Endothelial cell of umbilical vein (primary cell): ENCODE data around the gene ZNF276. TPM values are rescaled to one million over a fixed set of nuclear protein-coding genes. Genes with fewer than 3 reads are reported as not detected.

Source experiments
- BruUV-seq: library from RNA; stranded (reverse); fragments of 400-500 nt; replicated peaks from 2 replicates; lab custom pipeline; 2021; lab: Mats Ljungman, UMichigan
- CTCF ChIA-PET: fragments of 300-600, 350-600 bp; sonication (Branson Sonifier 250); formaldehyde crosslinking; loops from one replicate; lab custom pipeline; 2021; ENCODE audit warnings: antibody characterized with exemption, inconsistent platforms; lab: Charles Lee
- POLR2A ChIA-PET: fragments of 300-600, 350-600 bp; sonication (Branson Sonifier 250); formaldehyde crosslinking; loops from one replicate; lab custom pipeline; 2021; ENCODE audit warnings: antibody characterized with exemption, inconsistent platforms; lab: Charles Lee
- DNase-seq: peaks from one replicate; pipeline ENCODE4 v3.0.0-alpha.2; 2011; ENCODE audit warnings: low read depth, low spot score
- FAIRE-seq: peaks from 2 replicates; lab custom pipeline; 2011; peaks lifted over from hg19 to GRCh38; lab: Jason Lieb, UNC
- H2AFZ ChIP-seq: 2 replicates; pipeline ENCODE4 v1.6.0; 2012; ENCODE audit warnings: low read depth, low read length, control low read depth, inconsistent platforms
- H3K27ac ChIP-seq: 2 replicates; pipeline ENCODE4 v1.5.1; 2011; ENCODE audit warnings: low read depth, mild to moderate bottlenecking, control low read depth, low read length, moderate library complexity; ENCODE audit not compliant: insufficient read depth
- H3K27me3 ChIP-seq, 2 experiments: 2 replicates each; pipeline versions ENCODE4 v1.6.0 to v1.6.1; 2011; ENCODE audit warnings: low read length in 2 of 2, mixed read lengths in 1 of 2; ENCODE audit not compliant: control insufficient read depth in 2 of 2, insufficient read depth in 2 of 2
- H3K36me3 ChIP-seq, 2 experiments: 2 replicates in 1 of 2; 3 replicates in 1 of 2; pipeline ENCODE4 v1.5.1; 2011; ENCODE audit warnings: low read length in 2 of 2, mild to moderate bottlenecking in 1 of 2, moderate library complexity in 1 of 2; ENCODE audit not compliant: control insufficient read depth in 2 of 2, insufficient read depth in 2 of 2; ENCODE audit errors: extremely low read depth in 1 of 2
- H3K4me1 ChIP-seq: 3 replicates; pipeline ENCODE4 v1.5.1; 2011; ENCODE audit warnings: mild to moderate bottlenecking, low read length; ENCODE audit not compliant: control insufficient read depth, insufficient read depth; ENCODE audit errors: extremely low read depth
- H3K4me2 ChIP-seq: 2 replicates; pipeline ENCODE4 v1.6.1; 2011; ENCODE audit warnings: low read length, control low read depth, mixed read lengths; ENCODE audit not compliant: insufficient read depth
- H3K4me3 ChIP-seq, 3 experiments: fragments of 200-600 bp in 1 of 3; sonication (generic), shearing (Covaris generic) in 1 of 3; replicated peaks in 1 of 3; 2 replicates each; pipeline ENCODE4 v1.5.1; 2011 to 2016; ENCODE audit warnings: control low read depth in 3 of 3, low read length in 3 of 3, mild to moderate bottlenecking in 2 of 3, inconsistent platforms in 1 of 3, low read depth in 1 of 3, moderate library complexity in 1 of 3; ENCODE audit not compliant: insufficient read depth in 1 of 3
- H3K79me2 ChIP-seq: 2 replicates; pipeline ENCODE4 v1.6.0; 2012; ENCODE audit warnings: low read length, inconsistent platforms; ENCODE audit not compliant: control insufficient read depth, insufficient read depth
- H3K9ac ChIP-seq: replicated peaks from 2 replicates; pipeline ENCODE3; 2011; ENCODE audit warnings: low read length, control low read depth; ENCODE audit not compliant: insufficient read depth; ENCODE audit errors: extremely low read depth
- H3K9me1 ChIP-seq: replicated peaks from 3 replicates; pipeline ENCODE4 v1.6.0; 2011; ENCODE audit warnings: mild to moderate bottlenecking, low read length; ENCODE audit not compliant: control insufficient read depth, insufficient read depth; ENCODE audit errors: extremely low read depth
- H3K9me3 ChIP-seq: replicated peaks from 2 replicates; pipeline ENCODE4 v1.5.1; 2012; ENCODE audit warnings: low read length, inconsistent platforms; ENCODE audit not compliant: control insufficient read depth, insufficient read depth
- H4K20me1 ChIP-seq: replicated peaks from 2 replicates; pipeline ENCODE3; 2011; ENCODE audit warnings: mild to moderate bottlenecking, low read length; ENCODE audit not compliant: control insufficient read depth, insufficient read depth; ENCODE audit errors: extremely low read depth
- EZH2 ChIP-seq: IDR thresholded peaks from 2 replicates; pipeline ENCODE4 v1.6.1; 2012; ENCODE audit warnings: borderline replicate concordance, low read depth, mild to moderate bottlenecking, moderate library complexity, low read length, inconsistent platforms; ENCODE audit not compliant: severe bottlenecking
- FOS ChIP-seq: IDR thresholded peaks from 2 replicates; pipeline ENCODE4 v1.6.1; 2011; ENCODE audit warnings: mild to moderate bottlenecking, low read length, moderate library complexity, borderline replicate concordance; ENCODE audit not compliant: insufficient read depth
- GATA2 ChIP-seq: IDR thresholded peaks from 2 replicates; pipeline ENCODE4 v1.7.0; 2011; ENCODE audit warnings: low read depth, mild to moderate bottlenecking, moderate library complexity, mixed read lengths, low read length; ENCODE audit not compliant: insufficient read length, insufficient read depth
- JUN ChIP-seq: IDR thresholded peaks from 2 replicates; pipeline ENCODE4 v1.6.1; 2011; ENCODE audit warnings: borderline replicate concordance, low read depth; ENCODE audit not compliant: insufficient read length, insufficient read depth
- MAX ChIP-seq: IDR thresholded peaks from 2 replicates; pipeline ENCODE4 v1.6.1; 2011; ENCODE audit not compliant: insufficient read depth, insufficient read length
- MYC ChIP-seq: IDR thresholded peaks from one replicate; pipeline ENCODE4 v1.6.1; 2011; ENCODE audit warnings: mild to moderate bottlenecking, low read depth, low read length
- POLR2A ChIP-seq: IDR thresholded peaks from 2 replicates; pipeline ENCODE4 v1.6.1; 2012; ENCODE audit warnings: low read depth, mild to moderate bottlenecking, control low read depth, low read length
- POLR2AphosphoS5 ChIP-seq: IDR thresholded peaks from 2 replicates; pipeline ENCODE4 v1.6.1; 2012; ENCODE audit warnings: low read depth, mild to moderate bottlenecking, control low read depth, low read length, moderate library complexity; ENCODE audit not compliant: insufficient read depth
- dilution Hi-C: fragments of 300-500 bp; cut with MboI; formaldehyde crosslinking; loops from one replicate; pipeline ENCODE4 v1.15.0; 2019; ENCODE audit warnings: low sequenced_read_pairs; ENCODE audit not compliant: extremely low pct_ligation_motif_present
- intact Hi-C: fragments of 100-400 bp; cut with micrococcal nuclease; formaldehyde crosslinking; loops from one replicate; pipeline ENCODE4 v1.10.0; 2022
- polyA plus RNA-seq, 4 experiments: library from polyadenylated mRNA; depleted of rRNA in 3 of 4; stranded (reverse) in 3 of 4; unstranded in 1 of 4; fragments of >200 nt; gene quantifications; 2 replicates each; pipeline versions ENCODE4 v1.2.1 to v1.2.3, GENCODE V29; 2011 to 2012; ENCODE audit warnings: missing spikeins in 1 of 4
- total RNA-seq: library from RNA; stranded (reverse); gene quantifications from 2 replicates; pipeline ENCODE4 v1.2.3, GENCODE V29; 2021
- TF ChIP-seq, protein P1 (sequence below), 2 donors: IDR thresholded peaks; 1 replicate in 1 of 2; 2 replicates in 1 of 2; pipeline ENCODE4 v1.5.1; 2011; ENCODE audit warnings: low read length in 2 of 2, mild to moderate bottlenecking in 2 of 2, moderate library complexity in 2 of 2, control low read depth in 1 of 2, inconsistent platforms in 1 of 2, low read depth in 1 of 2; ENCODE audit not compliant: insufficient read depth in 1 of 2; ENCODE audit errors: extremely low read depth in 1 of 2

ZNF276 gene
- total and polyA plus RNA-seq, 2 donors (not counting 3 experiments of a cell fraction or from before 2014, with no cell fraction given): 36.6 to 40.0 TPM

DNA sequence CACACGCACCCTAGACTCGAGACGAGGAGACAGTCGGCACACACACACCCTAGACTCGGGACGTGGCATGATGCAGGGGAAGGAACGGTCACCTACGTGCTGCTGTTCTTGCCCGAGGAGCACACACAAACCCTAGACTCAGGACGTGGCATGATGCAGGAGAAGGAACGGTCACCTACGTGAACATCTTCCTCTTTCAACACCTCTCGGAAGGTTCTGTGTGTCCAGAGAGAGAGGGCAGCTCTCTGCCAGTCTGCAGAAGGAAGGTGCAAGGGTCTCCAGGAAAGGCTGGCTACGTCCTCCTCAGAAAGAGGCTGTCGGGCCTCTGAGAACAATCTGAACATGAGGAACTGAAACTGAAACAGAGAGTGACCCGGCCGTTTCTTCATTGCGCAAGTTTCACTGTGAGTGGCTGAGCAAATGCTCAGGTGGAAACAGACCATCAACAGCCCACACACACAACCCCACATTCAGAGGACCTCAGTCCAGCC lies 43.4 kb downstream of the ZNF276 start:
- FAIRE-seq: no peak
- no peak for TF ChIP-seq MYC
- TF ChIP-seq, protein P1, sequence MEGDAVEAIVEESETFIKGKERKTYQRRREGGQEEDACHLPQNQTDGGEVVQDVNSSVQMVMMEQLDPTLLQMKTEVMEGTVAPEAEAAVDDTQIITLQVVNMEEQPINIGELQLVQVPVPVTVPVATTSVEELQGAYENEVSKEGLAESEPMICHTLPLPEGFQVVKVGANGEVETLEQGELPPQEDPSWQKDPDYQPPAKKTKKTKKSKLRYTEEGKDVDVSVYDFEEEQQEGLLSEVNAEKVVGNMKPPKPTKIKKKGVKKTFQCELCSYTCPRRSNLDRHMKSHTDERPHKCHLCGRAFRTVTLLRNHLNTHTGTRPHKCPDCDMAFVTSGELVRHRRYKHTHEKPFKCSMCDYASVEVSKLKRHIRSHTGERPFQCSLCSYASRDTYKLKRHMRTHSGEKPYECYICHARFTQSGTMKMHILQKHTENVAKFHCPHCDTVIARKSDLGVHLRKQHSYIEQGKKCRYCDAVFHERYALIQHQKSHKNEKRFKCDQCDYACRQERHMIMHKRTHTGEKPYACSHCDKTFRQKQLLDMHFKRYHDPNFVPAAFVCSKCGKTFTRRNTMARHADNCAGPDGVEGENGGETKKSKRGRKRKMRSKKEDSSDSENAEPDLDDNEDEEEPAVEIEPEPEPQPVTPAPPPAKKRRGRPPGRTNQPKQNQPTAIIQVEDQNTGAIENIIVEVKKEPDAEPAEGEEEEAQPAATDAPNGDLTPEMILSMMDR (IDR thresholded peaks at IDR 0.05; ENCODE audit: extremely low read depth in 1 of 2, insufficient read depth in 1 of 2, low read depth in 1 of 2, low read length in 2 of 2): no peak

GRCh38 chr16:89765292-89765830 lies 44.0 kb downstream of the ZNF276 start:
- TF ChIP-seq POLR2A: no peak
- no peak for TF ChIP-seq JUN
- no peak for TF ChIP-seq GATA2
- TF ChIP-seq MAX: no peak
- TF ChIP-seq EZH2: no peak
- no peak for TF ChIP-seq MYC
- TF ChIP-seq, protein P1 (IDR thresholded peaks at IDR 0.05; ENCODE audit: extremely low read depth in 1 of 2, insufficient read depth in 1 of 2, low read depth in 1 of 2, low read length in 2 of 2): no peak
- TF ChIP-seq FOS: no peak
- TF ChIP-seq POLR2AphosphoS5: no peak
- no peak overlapping the region for H3K27ac ChIP-seq
- no peak overlapping the region for H3K4me2 ChIP-seq
- dilution Hi-C loops: no loop called here
- H2AFZ ChIP-seq: no peak overlapping the region
- no peaks in the 10 kb centered on the region for H4K20me1 ChIP-seq
- no peak for FAIRE-seq
- CTCF ChIA-PET: no interaction called here
- H3K4me3 ChIP-seq: no peak overlapping the region
- no peaks in the 10 kb centered on the region for H3K9me3 ChIP-seq
- no peaks in the 10 kb centered on the region for H3K79me2 ChIP-seq
- H3K9me1 ChIP-seq: no peaks in the 10 kb centered on the region
- H3K9ac ChIP-seq: no peak overlapping the region
- no peak for DNase-seq
- H3K4me1 ChIP-seq: no peaks in the 10 kb centered on the region
- POLR2A ChIA-PET: no interaction called here
- H3K27me3 ChIP-seq: no peaks in the 10 kb centered on the region
- BruUV-seq: no TSS peak
- peaks cover 9 to 10% of the 10 kb centered on the region in 2 experiments for H3K36me3 ChIP-seq
- intact Hi-C loops: no loop called here

More for the DNA sequence above, 43.4 kb downstream of the ZNF276 start:
- no peak overlapping the region for H3K27ac ChIP-seq
- dilution Hi-C loops: no loop called here
- no peak overlapping the region for H3K4me3 ChIP-seq
- H3K9me1 ChIP-seq: no peaks in the 10 kb centered on the region
- DNase-seq: no peak
- H3K4me2 ChIP-seq: no peak overlapping the region
- ChIA-PET POLR2A (no interaction called here), CTCF (no interaction called here)
- no peak overlapping the region for H3K9ac ChIP-seq
- H3K36me3 ChIP-seq: peaks cover 4 to 7% of the 10 kb centered on the region in 2 experiments
- no TSS peak for BruUV-seq
- no peaks in the 10 kb centered on the region for H3K79me2 ChIP-seq
- H4K20me1 ChIP-seq: no peaks in the 10 kb centered on the region
- no peaks in the 10 kb centered on the region for H3K4me1 ChIP-seq
- no peaks in the 10 kb centered on the region for H3K27me3 ChIP-seq
- intact Hi-C loops: no loop called here
- no peak overlapping the region for H2AFZ ChIP-seq
- H3K9me3 ChIP-seq: no peaks in the 10 kb centered on the region
